ENCODE results near the gene HDAC4.

The HDAC4 gene

GRCh38 chr2:239164335-239164871 lies 236.4 kb downstream of the HDAC4 start:
- H3K4me2 ChIP-seq (ENCODE audit: low read depth, low read length, poor library complexity, severe bottlenecking) = no peak overlapping the region
- H3F3A ChIP-seq (ENCODE audit: insufficient read depth) = no peaks in the 10 kb centered on the region
- no peaks in the 10 kb centered on the region for H3K36me3 ChIP-seq (ENCODE audit: low read length)
- no peaks in the 10 kb centered on the region for H3K27me3 ChIP-seq (ENCODE audit: low read length)
- H3K9ac ChIP-seq (ENCODE audit: low read length) = no peak overlapping the region
- no peak overlapping the region for H3K27ac ChIP-seq (ENCODE audit: low read depth, low read length)
- H3K4me3 ChIP-seq (ENCODE audit: insufficient read depth, low read length, poor library complexity, severe bottlenecking) = no peak overlapping the region
- no peaks in the 10 kb centered on the region for H3K9me3 ChIP-seq (ENCODE audit: insufficient read depth, low read length)
- TF ChIP-seq, protein P1, sequence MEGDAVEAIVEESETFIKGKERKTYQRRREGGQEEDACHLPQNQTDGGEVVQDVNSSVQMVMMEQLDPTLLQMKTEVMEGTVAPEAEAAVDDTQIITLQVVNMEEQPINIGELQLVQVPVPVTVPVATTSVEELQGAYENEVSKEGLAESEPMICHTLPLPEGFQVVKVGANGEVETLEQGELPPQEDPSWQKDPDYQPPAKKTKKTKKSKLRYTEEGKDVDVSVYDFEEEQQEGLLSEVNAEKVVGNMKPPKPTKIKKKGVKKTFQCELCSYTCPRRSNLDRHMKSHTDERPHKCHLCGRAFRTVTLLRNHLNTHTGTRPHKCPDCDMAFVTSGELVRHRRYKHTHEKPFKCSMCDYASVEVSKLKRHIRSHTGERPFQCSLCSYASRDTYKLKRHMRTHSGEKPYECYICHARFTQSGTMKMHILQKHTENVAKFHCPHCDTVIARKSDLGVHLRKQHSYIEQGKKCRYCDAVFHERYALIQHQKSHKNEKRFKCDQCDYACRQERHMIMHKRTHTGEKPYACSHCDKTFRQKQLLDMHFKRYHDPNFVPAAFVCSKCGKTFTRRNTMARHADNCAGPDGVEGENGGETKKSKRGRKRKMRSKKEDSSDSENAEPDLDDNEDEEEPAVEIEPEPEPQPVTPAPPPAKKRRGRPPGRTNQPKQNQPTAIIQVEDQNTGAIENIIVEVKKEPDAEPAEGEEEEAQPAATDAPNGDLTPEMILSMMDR (IDR thresholded peaks at IDR 0.05; ENCODE audit: insufficient read depth, low read length, poor library complexity, severe bottlenecking) = no peak
- TF ChIP-seq EZH2phosphoT487 (conservative IDR thresholded peaks at IDR 0.05; ENCODE audit: low read length) = no peak
- H3K9me2 ChIP-seq (replicated peaks; ENCODE audit: insufficient read depth, low read length) = no peaks in the 10 kb centered on the region
- H4K20me1 ChIP-seq (ENCODE audit: low read depth, low read length) = no peaks in the 10 kb centered on the region
- no peaks in the 10 kb centered on the region for H3K79me2 ChIP-seq (ENCODE audit: insufficient read depth, low read length)
- no peak overlapping the region for H2AFZ ChIP-seq (ENCODE audit: low read depth, low read length, severe bottlenecking)

DNA sequence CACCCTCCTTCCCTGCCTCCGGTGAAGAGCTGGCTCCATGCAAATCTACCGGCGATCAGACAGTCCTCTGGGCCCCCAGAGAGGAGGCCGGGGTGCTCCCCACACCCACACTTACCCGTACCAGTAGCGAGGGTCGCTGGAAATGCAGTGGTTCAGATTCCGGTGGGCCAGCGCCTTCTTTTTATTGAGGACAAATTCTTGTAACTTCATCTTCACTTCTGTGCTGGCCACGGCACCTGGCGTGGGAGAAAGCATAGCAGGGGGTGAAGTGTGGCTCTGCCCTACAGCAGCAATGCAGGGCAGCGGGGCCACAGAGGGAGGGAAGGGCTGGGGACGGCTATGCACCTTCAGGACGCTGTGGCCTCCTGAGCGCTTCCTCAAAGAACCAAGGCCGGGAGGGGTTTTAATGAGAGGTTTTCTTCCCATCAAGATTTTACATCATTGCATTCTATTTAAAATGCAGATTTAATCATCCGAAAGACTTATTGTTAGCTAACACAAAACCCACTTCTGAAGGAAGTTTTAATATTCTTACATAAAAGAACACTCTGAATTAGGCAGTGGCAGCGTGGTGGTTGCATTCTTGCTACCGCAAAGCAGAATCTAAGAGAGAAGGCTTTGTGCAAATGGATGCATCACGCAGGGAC lies 237.0 kb downstream of the HDAC4 start:
- H3K9ac ChIP-seq (ENCODE audit: low read length) = no peak overlapping the region

GRCh38 chr2:239162976-239163687 lies 237.7 kb downstream of the HDAC4 start:
- Histone ChIP-seq H3K9me3 (ENCODE audit: insufficient read depth, low read length) (no peaks in the 10 kb centered on the region), H2AFZ (ENCODE audit: low read depth, low read length, severe bottlenecking) (no peak overlapping the region), H3K9me2 (replicated peaks; ENCODE audit: insufficient read depth, low read length) (no peaks in the 10 kb centered on the region), H4K20me1 (ENCODE audit: low read depth, low read length) (no peaks in the 10 kb centered on the region), H3K27me3 (ENCODE audit: low read length) (no peaks in the 10 kb centered on the region), H3K79me2 (ENCODE audit: insufficient read depth, low read length) (no peaks in the 10 kb centered on the region), H3K27ac (ENCODE audit: low read depth, low read length) (no peak overlapping the region), H3F3A (ENCODE audit: insufficient read depth) (no peaks in the 10 kb centered on the region), H3K4me2 (ENCODE audit: low read depth, low read length, poor library complexity, severe bottlenecking) (no peak overlapping the region), H3K4me3 (ENCODE audit: insufficient read depth, low read length, poor library complexity, severe bottlenecking) (no peak overlapping the region), H3K9ac (ENCODE audit: low read length) (no peak overlapping the region), H3K36me3 (ENCODE audit: low read length) (no peaks in the 10 kb centered on the region)
- no peak for TF ChIP-seq EZH2phosphoT487 (conservative IDR thresholded peaks at IDR 0.05; ENCODE audit: low read length)
- TF ChIP-seq, protein P1 (IDR thresholded peaks at IDR 0.05; ENCODE audit: insufficient read depth, low read length, poor library complexity, severe bottlenecking) = no peak

More for the DNA sequence above, 237.0 kb downstream of the HDAC4 start:
- no peak overlapping the region for H3K4me2 ChIP-seq (ENCODE audit: low read depth, low read length, poor library complexity, severe bottlenecking)
- H3F3A ChIP-seq (ENCODE audit: insufficient read depth) = no peaks in the 10 kb centered on the region
- no peak overlapping the region for H2AFZ ChIP-seq (ENCODE audit: low read depth, low read length, severe bottlenecking)
- TF ChIP-seq EZH2phosphoT487 (conservative IDR thresholded peaks at IDR 0.05; ENCODE audit: low read length) = no peak
- TF ChIP-seq, protein P1 (IDR thresholded peaks at IDR 0.05; ENCODE audit: insufficient read depth, low read length, poor library complexity, severe bottlenecking) = no peak
- H4K20me1 ChIP-seq (ENCODE audit: low read depth, low read length) = no peaks in the 10 kb centered on the region
- no peaks in the 10 kb centered on the region for H3K36me3 ChIP-seq (ENCODE audit: low read length)
- H3K27ac ChIP-seq (ENCODE audit: low read depth, low read length) = no peak overlapping the region
- no peaks in the 10 kb centered on the region for H3K79me2 ChIP-seq (ENCODE audit: insufficient read depth, low read length)
- H3K4me3 ChIP-seq (ENCODE audit: insufficient read depth, low read length, poor library complexity, severe bottlenecking) = no peak overlapping the region
- H3K27me3 ChIP-seq (ENCODE audit: low read length) = no peaks in the 10 kb centered on the region
- no peaks in the 10 kb centered on the region for H3K9me2 ChIP-seq (replicated peaks; ENCODE audit: insufficient read depth, low read length)
- no peaks in the 10 kb centered on the region for H3K9me3 ChIP-seq (ENCODE audit: insufficient read depth, low read length)
